Calu3 (cell line): ENCODE measurements around the gene ENOPH1. TPM values are rescaled to one million over a fixed set of nuclear protein-coding genes. Genes with fewer than 3 reads are reported as not detected.

ENCODE experiments used
- BruUV-seq: library from RNA; stranded (reverse); fragments of 400-500 nt; replicated peaks from 2 replicates; lab custom pipeline; 2021; lab: Mats Ljungman, UMichigan
- CTCF ChIA-PET: fragments of 300-600 bp; sonication (Branson Sonifier 250); formaldehyde crosslinking; loops from one replicate; lab custom pipeline; 2022; ENCODE audit warnings: antibody characterized with exemption; lab: Charles Lee
- DNase-seq: peaks from one replicate; pipeline ENCODE4 v3.0.0; 2022
- H3K27ac Mint-ChIP-seq: one replicate; pipeline ENCODE4 v1.8.0; 2022; ENCODE audit warnings: mixed read lengths; ENCODE audit not compliant: unreplicated experiment
- H3K27me3 Mint-ChIP-seq: one replicate; pipeline ENCODE4 v1.8.0; 2022; ENCODE audit warnings: mixed read lengths; ENCODE audit not compliant: unreplicated experiment
- H3K36me3 Mint-ChIP-seq: one replicate; pipeline ENCODE4 v1.8.0; 2022; ENCODE audit warnings: mild to moderate bottlenecking, moderate library complexity, mixed read lengths; ENCODE audit not compliant: insufficient read depth, unreplicated experiment
- H3K4me1 Mint-ChIP-seq: one replicate; pipeline ENCODE4 v1.8.0; 2022; ENCODE audit warnings: mild to moderate bottlenecking, low read depth, mixed read lengths; ENCODE audit not compliant: unreplicated experiment
- H3K4me3 Mint-ChIP-seq: one replicate; pipeline ENCODE4 v1.8.0; 2022; ENCODE audit warnings: mild to moderate bottlenecking, low read depth, moderate library complexity, mixed read lengths; ENCODE audit not compliant: unreplicated experiment
- H3K9me3 Mint-ChIP-seq: one replicate; pipeline ENCODE4 v1.8.0; 2022; ENCODE audit warnings: low read depth, mixed read lengths; ENCODE audit not compliant: unreplicated experiment
- CTCF ChIP-seq: fragments of 200-600 bp; IDR thresholded peaks from one replicate; pipeline ENCODE4 v1.8.0; 2022; ENCODE audit warnings: antibody characterized with exemption; ENCODE audit not compliant: unreplicated experiment
- intact Hi-C: fragments of 100-400 bp; cut with micrococcal nuclease; formaldehyde crosslinking; loops from one replicate; pipeline ENCODE4 v1.10.0; 2022; ENCODE audit not compliant: unreplicated experiment
- total RNA-seq: library from RNA; stranded (reverse); gene quantifications from 2 replicates; pipeline ENCODE4 v1.2.3, GENCODE V29; 2022

ENOPH1 gene
- total RNA-seq, 1 experiment from 2014 or later: 43.6 TPM

DNA sequence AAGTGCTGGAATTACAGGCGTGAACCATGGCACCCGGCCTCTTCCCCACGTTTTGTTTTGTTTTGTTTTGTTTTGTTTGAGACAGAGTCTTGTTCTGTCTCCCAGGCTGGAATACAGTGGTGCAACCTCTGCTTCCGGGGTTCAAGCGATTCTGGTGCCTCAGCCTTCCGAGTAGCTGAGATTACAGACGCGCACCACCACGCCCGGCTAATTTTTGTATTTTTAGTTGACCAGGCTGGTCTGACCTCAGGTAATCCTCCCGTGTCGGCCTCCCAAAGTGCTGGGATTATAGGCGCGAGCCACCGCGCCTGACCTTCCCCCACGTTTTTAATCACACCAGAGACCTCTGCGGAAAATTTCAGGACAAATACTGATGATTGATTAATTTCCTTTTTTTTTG, 2.2 kb downstream of the ENOPH1 start:
- Mint-ChIP-seq H3K4me1 (peaks cover 10% of the 10 kb centered on the region), H3K9me3 (no peaks in the 10 kb centered on the region), H3K4me3 (peak overlapping the region; percentile 99), H3K27me3 (peaks cover 9% of the 10 kb centered on the region), H3K36me3 (peaks cover 57% of the 10 kb centered on the region), H3K27ac (no peak overlapping the region)
- BruUV-seq: no TSS peak
- no peak for DNase-seq
- CTCF ChIA-PET: no interaction called here
- intact Hi-C loops: no loop called here
- no peak for TF ChIP-seq CTCF

DNA sequence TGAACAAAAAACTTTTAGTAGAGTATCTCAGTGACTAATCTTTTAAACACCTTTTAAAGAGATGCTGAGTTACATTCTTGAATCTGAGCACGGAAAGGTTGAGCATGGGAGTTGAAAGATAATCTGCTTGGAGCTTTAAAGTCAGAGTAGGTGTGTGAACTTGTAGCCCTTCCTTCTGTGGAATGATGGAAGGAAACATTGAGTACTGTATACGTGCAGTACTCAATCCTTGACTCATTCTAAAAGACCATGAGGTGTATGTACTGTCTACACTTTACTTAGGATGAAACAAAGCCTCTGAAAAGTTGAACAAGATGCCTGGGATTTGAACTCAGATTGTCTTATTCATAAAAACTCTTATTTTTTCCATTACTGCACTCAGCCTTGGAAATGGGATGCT, 3.4 kb downstream of the ENOPH1 start:
- no peak for TF ChIP-seq CTCF
- no peaks in the 10 kb centered on the region for H3K9me3 Mint-ChIP-seq
- intact Hi-C loops: no loop called here
- H3K36me3 Mint-ChIP-seq: peaks cover 45% of the 10 kb centered on the region
- no peak overlapping the region for H3K4me3 Mint-ChIP-seq
- peaks cover 9% of the 10 kb centered on the region for H3K27me3 Mint-ChIP-seq
- CTCF ChIA-PET: no interaction called here
- no peak overlapping the region for H3K27ac Mint-ChIP-seq
- peaks cover 13% of the 10 kb centered on the region for H3K4me1 Mint-ChIP-seq
- no peak for DNase-seq
- BruUV-seq: no TSS peak

- Mint-ChIP-seq H3K4me1 (peaks cover 22% of the 10 kb centered on the region), H3K27ac (no peak overlapping the region), H3K27me3 (no peaks in the 10 kb centered on the region), H3K36me3 (peaks cover 39% of the 10 kb centered on the region), H3K9me3 (no peaks in the 10 kb centered on the region), H3K4me3 (no peak overlapping the region)
- intact Hi-C loops: no loop called here
- CTCF ChIA-PET: interaction anchor here (0.6 kb wide), 1 partner anchor 835 kb away, joined by 3 read pairs; no protein-coding TSS in a partner anchor
- no peak for DNase-seq
- BruUV-seq: no TSS peak
- TF ChIP-seq CTCF: no peak
Observed at GRCh38 chr4:82434949-82435348, 4.6 kb downstream of the ENOPH1 start.

DNA sequence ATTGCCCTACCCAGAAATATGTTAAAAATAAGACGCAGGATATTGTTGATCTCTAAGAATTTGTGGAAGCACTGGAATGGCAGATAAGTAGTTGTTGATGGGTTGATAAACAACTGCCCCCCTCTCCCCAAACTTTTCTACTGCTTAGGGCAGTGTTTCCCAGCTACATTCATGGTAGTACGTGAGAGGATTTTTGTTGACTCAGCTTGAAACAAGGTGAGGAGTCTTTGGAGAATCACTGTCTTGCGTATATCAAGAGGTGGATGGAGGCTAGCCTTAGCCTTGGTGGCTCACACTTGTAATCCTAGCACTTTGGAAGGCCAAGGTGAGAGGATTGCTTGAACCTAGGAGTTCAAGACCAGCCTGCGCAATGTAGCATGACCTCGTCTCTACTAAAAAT, 5.7 kb downstream of the ENOPH1 start:
- Mint-ChIP-seq H3K36me3 (peaks cover 27% of the 10 kb centered on the region), H3K27me3 (no peaks in the 10 kb centered on the region), H3K9me3 (no peaks in the 10 kb centered on the region), H3K4me3 (no peak overlapping the region), H3K27ac (no peak overlapping the region), H3K4me1 (peaks cover 33% of the 10 kb centered on the region)
- TF ChIP-seq CTCF: no peak
- intact Hi-C loops: no loop called here
- CTCF ChIA-PET: no interaction called here
- DNase-seq: no peak
- BruUV-seq: no TSS peak
